PC-9 (cell line): Measurements from ENCODE around the gene TRPT1. TPM values are rescaled to one million over a fixed set of nuclear protein-coding genes. Genes with fewer than 3 reads are reported as not detected.

ENCODE experiments used
- BruUV-seq: library from RNA; stranded (reverse); fragments of 400-500 nt; replicated peaks from 2 replicates; lab custom pipeline; 2021; lab: Mats Ljungman, UMichigan
- CTCF ChIA-PET: fragments of 300-600 bp; sonication (Branson Sonifier 250); formaldehyde crosslinking; loops from one replicate; lab custom pipeline; 2022; ENCODE audit warnings: antibody characterized with exemption; lab: Charles Lee
- POLR2A ChIA-PET: fragments of 300-600 bp; sonication (Branson Sonifier 250); formaldehyde crosslinking; loops from one replicate; lab custom pipeline; 2022; ENCODE audit warnings: antibody characterized with exemption; ENCODE audit not compliant: unreplicated experiment; lab: Charles Lee
- DNase-seq, 2 experiments: peaks; one replicate each; pipeline versions ENCODE4 v3.0.0 to v3.0.0-alpha.2; 2015 to 2022; ENCODE audit warnings: mixed read lengths in 1 of 2
- H2AFZ ChIP-seq: fragments of 200-600 bp; sonication (generic); 2 replicates; pipeline ENCODE4 v1.8.1; 2017; ENCODE audit warnings: antibody characterized with exemption
- H3F3A ChIP-seq: fragments of 200-600 bp; sonication (generic); 2 replicates; pipeline ENCODE4 v1.8.1; 2017; ENCODE audit warnings: antibody characterized with exemption, mild to moderate bottlenecking, low read depth; ENCODE audit not compliant: insufficient read depth
- H3K27ac ChIP-seq: fragments of 200-600 bp; sonication (generic); 2 replicates; pipeline ENCODE4 v1.6.1; 2016; ENCODE audit warnings: mixed run types
- H3K27me3 ChIP-seq: fragments of 200-600 bp; sonication (generic); 2 replicates; pipeline ENCODE4 v1.6.1; 2016; ENCODE audit warnings: low read depth, mixed run types; ENCODE audit not compliant: insufficient read depth
- H3K36me3 ChIP-seq: fragments of 200-600 bp; sonication (generic); 2 replicates; pipeline ENCODE4 v1.6.1; 2016; ENCODE audit warnings: low read depth, mixed run types
- H3K4me1 ChIP-seq: fragments of 200-600 bp; sonication (generic); replicated peaks from 2 replicates; pipeline ENCODE4 v1.6.1; 2016; ENCODE audit warnings: mixed run types; ENCODE audit not compliant: insufficient read depth
- H3K4me2 ChIP-seq: fragments of 200-600 bp; sonication (generic); 2 replicates; pipeline ENCODE4 v1.6.1; 2017; ENCODE audit warnings: mixed run types
- H3K4me3 ChIP-seq: fragments of 200-600 bp; sonication (generic); 2 replicates; pipeline ENCODE4 v1.6.1; 2016; ENCODE audit warnings: mixed run types
- H3K79me2 ChIP-seq: fragments of 200-600 bp; sonication (generic); 2 replicates; pipeline ENCODE4 v1.6.1; 2017; ENCODE audit warnings: low read depth, mixed run types
- H3K9me2 ChIP-seq: fragments of 200-600 bp; sonication (generic); 2 replicates; pipeline ENCODE4 v1.8.1; 2017; ENCODE audit warnings: mild to moderate bottlenecking; ENCODE audit not compliant: insufficient read depth
- H3K9me3 ChIP-seq: fragments of 200-600 bp; sonication (generic); 2 replicates; pipeline ENCODE4 v1.8.1; 2016; ENCODE audit warnings: low read depth; ENCODE audit not compliant: insufficient read depth
- H4K20me1 ChIP-seq: fragments of 200-600 bp; sonication (generic); 2 replicates; pipeline ENCODE4 v1.8.1; 2017; ENCODE audit not compliant: insufficient read depth
- CTCF ChIP-seq: fragments of 200-600 bp; sonication (generic); conservative IDR thresholded peaks from 2 replicates; pipeline ENCODE4 v1.6.1; 2017; ENCODE audit warnings: mixed run types, antibody characterized with exemption, mild to moderate bottlenecking, moderate library complexity
- EZH2 ChIP-seq: fragments of 200-600 bp; sonication (generic); IDR thresholded peaks from 2 replicates; pipeline ENCODE4 v1.8.0; 2017; ENCODE audit warnings: antibody characterized with exemption, low read depth
- intact Hi-C: fragments of 100-400 bp; cut with micrococcal nuclease; formaldehyde crosslinking; loops from one replicate; pipeline ENCODE4 v1.10.0; 2022; ENCODE audit not compliant: unreplicated experiment
- total RNA-seq: library from RNA; stranded (reverse); gene quantifications from 2 replicates; pipeline ENCODE4 v1.2.3, GENCODE V29; 2021

Gene TRPT1
- total RNA-seq, 1 experiment from 2014 or later = 55.2 TPM

- no peak for DNase-seq
- BruUV-seq = no TSS peak
- TF ChIP-seq CTCF (no peak), EZH2 (no peak)
- no peaks in the 10 kb centered on the region for H3K9me2 ChIP-seq
- peaks cover 3% of the 10 kb centered on the region for H4K20me1 ChIP-seq
- H3K36me3 ChIP-seq = no peaks in the 10 kb centered on the region
- H3K79me2 ChIP-seq = peaks cover 34% of the 10 kb centered on the region
- H3K9me3 ChIP-seq = no peaks in the 10 kb centered on the region
- H3K4me1 ChIP-seq = peaks cover 34% of the 10 kb centered on the region
- no peaks in the 10 kb centered on the region for H3K27me3 ChIP-seq
- POLR2A ChIA-PET = interaction anchor here (0.6 kb wide), 1 partner anchor 222 kb away, joined by 5 read pairs; no protein-coding TSS in a partner anchor
- intact Hi-C loops = no loop called here
- H3K4me2 ChIP-seq = peak overlapping the region; percentile 76; the same call in 1 of the 2 replicates
- no peak overlapping the region for H3K27ac ChIP-seq
- H3K4me3 ChIP-seq = no peak overlapping the region
- CTCF ChIA-PET = no interaction called here
- H2AFZ ChIP-seq = no peak overlapping the region
- H3F3A ChIP-seq = peaks cover 30% of the 10 kb centered on the region
These were observed 3.2 kb upstream of the TRPT1 start for GRCh38 chr11:64229090-64229743.

- intact Hi-C loops = no loop called here
- no peaks in the 10 kb centered on the region for H3K36me3 ChIP-seq
- peaks cover 23% of the 10 kb centered on the region for H3F3A ChIP-seq
- ChIA-PET CTCF (no interaction called here), POLR2A (interaction anchor here (0.5 to 0.6 kb wide), 2 partner anchors 19 to 40 kb away, joined by 4 read pairs; no protein-coding TSS in a partner anchor)
- no peaks in the 10 kb centered on the region for H3K9me2 ChIP-seq
- H2AFZ ChIP-seq = no peak overlapping the region
- no peaks in the 10 kb centered on the region for H3K9me3 ChIP-seq
- no peak for DNase-seq
- no TSS peak for BruUV-seq
- peaks cover 3% of the 10 kb centered on the region for H4K20me1 ChIP-seq
- peak overlapping the region; percentile 99 for H3K4me2 ChIP-seq
- peaks cover 27% of the 10 kb centered on the region for H3K4me1 ChIP-seq
- no peaks in the 10 kb centered on the region for H3K27me3 ChIP-seq
- no peak for TF ChIP-seq CTCF
- no peak for TF ChIP-seq EZH2
- peak overlapping the region; percentile 98 for H3K4me3 ChIP-seq
- H3K27ac ChIP-seq = no peak overlapping the region
- H3K79me2 ChIP-seq = peaks cover 34% of the 10 kb centered on the region
These were observed 1.5 kb upstream of the TRPT1 start for GRCh38 chr11:64227405-64227956.

GRCh38 chr11:64226507-64227051 is 593 bp upstream of the TRPT1 start:
- H3K36me3 ChIP-seq = no peaks in the 10 kb centered on the region
- ChIA-PET CTCF (interaction anchor here (0.9 to 1.5 kb wide), 2 partner anchors 21 to 22 kb away, joined by 3 to 7 read pairs; no protein-coding TSS in a partner anchor), POLR2A (interaction anchor here (0.6 to 0.9 kb wide), 4 partner anchors 40 to 292 kb away, joined by 3 to 9 read pairs (median 6); no protein-coding TSS in a partner anchor)
- H3F3A ChIP-seq = peaks cover 26% of the 10 kb centered on the region
- BruUV-seq = TSS peak; percentile 45
- TF ChIP-seq EZH2 (no peak), CTCF (no peak)
- peak overlapping the region; percentile 99 for H3K4me2 ChIP-seq
- no peaks in the 10 kb centered on the region for H3K27me3 ChIP-seq
- H3K4me1 ChIP-seq = peaks cover 27% of the 10 kb centered on the region
- peak overlapping the region; percentile 96 for H2AFZ ChIP-seq
- peaks cover 3% of the 10 kb centered on the region for H4K20me1 ChIP-seq
- H3K9me2 ChIP-seq = no peaks in the 10 kb centered on the region
- H3K27ac ChIP-seq = no peak overlapping the region
- H3K4me3 ChIP-seq = peak overlapping the region; percentile 98
- intact Hi-C loops = no loop called here
- no peaks in the 10 kb centered on the region for H3K9me3 ChIP-seq
- peak; percentile 63 to 66 for DNase-seq
- peaks cover 34% of the 10 kb centered on the region for H3K79me2 ChIP-seq
